GM18519 (cell line): ENCODE results near the gene CCDC136.

Experiments
- ATAC-seq: cut with Tn5 transposase; IDR thresholded peaks from one replicate; pipeline ENCODE4 v1.9.1; 2021; ENCODE audit warnings: mild to moderate bottlenecking, moderate library complexity; ENCODE audit not compliant: unreplicated experiment, low FRiP score

CCDC136 gene

DNA sequence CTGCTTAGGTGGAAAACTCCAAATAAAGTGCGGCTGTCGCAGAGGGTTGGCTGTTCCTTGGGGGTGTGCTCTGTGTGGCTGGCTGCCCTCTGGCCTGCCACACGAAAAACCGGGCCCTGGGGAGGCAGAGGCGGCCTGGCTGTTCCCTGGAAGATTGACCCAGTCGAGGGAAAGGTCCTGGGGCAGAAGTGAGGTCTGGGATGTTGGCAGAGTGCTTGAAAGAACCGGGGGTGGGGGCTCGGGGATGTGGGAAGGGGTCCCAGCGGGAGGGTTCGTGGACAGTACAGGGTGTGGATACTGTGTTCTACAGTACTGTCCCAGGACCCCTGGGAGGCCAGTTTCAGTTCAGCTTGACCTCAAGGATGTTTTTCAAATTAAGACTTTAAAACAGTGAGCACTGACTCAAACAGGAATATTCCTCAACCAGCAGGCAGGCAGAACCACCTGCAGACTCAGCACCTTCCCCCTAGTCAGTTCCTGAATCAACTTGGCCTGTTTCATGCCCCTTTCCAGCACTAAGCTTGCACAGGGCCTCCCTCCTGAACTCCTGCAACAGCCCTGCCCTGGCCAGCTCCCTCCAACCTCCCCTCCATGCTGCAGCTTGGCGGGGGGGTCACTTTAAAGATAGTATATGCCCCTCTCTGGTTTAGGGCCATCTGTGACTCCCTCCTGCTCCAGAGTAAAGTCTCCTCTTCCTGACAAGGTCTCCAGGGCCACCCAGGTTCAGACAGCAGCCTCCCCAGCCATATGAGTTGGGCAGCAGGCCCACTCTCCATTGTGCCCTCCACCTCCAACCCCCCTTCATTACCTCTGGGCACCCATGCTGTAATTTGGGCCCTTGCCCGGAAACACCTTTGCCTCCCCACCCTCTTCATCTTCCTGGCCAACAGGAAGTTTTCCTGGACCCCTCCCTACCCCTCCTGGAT lies 67.7 kb downstream of the CCDC136 start:
- no peak for ATAC-seq

DNA sequence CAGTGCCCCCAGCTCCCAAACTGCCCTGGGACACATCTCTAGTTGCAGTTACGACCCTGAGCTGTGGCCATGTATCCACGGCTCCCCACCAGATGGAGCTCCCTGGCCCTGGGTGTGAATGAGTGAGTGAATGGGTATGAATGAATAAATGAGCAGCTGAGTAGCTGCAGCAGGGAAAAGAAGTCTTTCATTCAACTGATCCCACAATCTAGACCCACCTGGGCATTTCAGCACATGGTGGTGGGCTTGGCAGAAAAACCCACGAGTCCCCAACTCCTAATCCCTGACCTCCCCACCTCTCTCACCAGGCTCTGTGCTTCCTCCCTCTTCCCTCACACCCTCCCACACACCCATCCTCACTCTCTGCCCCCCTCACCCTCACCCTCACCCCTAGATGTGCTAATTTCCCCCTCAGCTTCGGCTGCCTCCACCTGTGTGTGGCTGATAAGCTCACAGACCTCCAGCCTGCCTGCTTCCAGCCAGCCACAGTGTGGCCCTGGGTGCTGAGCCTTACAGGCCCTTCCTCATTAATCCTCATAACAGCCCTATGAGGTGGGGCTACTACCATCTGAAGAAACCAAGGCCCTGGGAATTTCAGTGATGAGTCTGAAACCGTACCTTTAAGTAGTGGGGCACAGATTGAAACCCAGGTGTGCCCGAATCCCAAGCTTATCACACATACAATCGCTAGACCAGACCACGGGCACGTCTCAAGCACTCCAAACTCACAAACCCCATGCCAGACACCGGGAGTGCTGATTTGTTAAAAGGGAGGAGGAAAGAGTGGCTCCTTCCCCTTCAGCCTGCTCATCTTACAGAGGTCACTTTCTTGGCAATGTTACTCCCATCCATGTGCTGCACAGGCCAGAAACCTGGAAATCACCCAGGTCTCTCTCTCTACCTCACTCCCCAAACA lies 68.6 kb downstream of the CCDC136 start:
- ATAC-seq: no peak

DNA sequence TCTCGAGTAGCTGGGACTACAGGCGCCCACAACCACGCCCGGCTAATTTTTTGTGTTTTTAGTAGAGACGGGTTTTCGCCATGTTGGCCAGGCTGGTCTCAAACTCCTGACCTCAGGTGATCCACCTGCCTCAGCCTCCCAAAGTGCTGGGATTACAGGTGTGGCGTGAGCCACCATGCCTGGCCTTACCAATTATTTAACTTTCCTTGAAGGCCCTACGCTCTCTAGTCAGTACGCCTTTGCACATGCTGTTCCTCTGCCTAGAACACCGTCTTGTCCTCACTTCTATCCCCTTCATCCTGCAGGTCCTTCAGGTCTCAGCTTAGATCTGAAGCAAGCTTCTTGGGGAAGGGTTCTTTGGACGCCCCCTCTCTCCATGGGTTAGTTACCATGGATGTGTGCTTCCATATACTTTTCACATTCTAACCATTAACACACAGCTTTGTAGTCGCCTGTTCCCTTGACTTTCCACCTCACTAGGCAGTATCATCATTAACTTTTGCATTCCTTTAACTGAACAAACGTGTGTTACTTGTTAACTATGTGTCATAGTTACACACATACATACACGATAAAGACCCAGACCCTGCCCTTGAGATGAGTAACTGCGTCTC lies 70.3 kb downstream of the CCDC136 start:
- no peak for ATAC-seq

DNA sequence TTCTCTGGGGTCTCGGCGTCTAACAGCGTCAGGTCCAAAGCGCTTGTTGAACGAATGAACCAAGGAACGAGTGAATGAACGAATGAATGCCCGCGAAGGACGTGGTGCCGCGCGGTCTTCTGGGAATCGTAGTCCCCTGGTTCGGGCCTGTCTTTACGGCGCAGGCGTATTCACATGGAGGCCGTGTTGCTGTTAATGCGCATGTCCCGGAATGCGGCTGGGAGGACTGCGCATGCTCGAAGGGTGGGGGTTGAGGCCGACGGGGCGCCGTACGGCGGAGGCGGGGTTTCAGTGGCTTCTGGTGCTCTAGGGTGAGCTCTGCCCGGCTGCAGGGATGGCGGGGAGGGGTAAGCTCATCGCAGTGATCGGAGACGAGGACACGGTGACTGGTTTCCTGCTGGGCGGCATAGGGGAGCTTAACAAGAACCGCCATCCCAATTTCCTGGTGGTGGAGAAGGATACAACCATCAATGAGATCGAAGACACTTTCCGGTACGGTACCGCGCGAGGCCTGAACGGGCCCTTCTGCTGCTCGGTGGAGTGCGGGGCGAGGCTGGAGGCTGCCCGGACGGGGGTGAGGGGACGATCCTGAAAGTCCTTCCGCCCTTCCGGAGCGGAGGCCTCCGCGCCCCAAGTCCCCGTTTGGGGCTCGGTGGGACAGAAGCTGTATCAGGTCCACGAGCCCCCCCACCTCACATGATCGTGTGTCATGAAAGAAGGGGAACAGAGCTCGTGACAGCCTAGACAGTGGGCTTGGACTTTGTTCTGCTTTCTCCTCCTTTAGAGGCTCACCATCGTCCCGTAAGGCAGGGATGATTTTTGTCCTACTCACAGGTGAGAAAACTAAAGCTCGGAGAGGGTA lies 71.0 kb downstream of the CCDC136 start, which contains the start of gene ATP6V1F:
Gene ATP6V1F, plus strand, starts transcription at position 286 of the 862 bp plus-strand sequence. Its CDS starts 49 bp downstream, at position 335.
- peak; percentile 63 for ATAC-seq

DNA sequence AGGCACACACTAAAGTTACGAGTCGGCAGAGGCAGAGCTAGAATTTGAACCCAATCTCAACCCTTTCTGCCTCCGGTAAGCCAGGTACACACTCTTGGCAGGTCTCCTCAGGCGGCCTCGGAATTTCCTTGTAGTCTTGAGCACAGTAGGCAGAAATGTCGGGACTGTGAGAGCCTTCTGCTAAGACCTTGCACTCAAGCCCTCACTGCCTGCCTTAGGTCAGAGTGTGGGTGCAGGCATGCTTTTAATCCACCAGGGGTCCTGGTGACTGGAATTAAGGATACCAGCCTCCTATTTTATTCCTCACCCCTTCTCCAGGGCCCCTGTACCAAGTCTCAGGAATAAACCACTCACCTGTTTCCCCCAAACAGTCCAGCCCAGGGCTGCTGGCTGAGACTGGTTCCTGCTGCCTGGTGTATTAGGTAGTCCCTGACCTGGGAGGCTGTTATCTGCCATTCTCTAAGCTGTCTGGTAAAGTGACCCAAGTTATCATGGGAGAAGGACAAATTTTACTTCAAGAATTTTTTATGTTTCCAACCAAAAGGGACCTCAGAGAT lies 71.7 kb downstream of the CCDC136 start:
- ATAC-seq: no peak

DNA sequence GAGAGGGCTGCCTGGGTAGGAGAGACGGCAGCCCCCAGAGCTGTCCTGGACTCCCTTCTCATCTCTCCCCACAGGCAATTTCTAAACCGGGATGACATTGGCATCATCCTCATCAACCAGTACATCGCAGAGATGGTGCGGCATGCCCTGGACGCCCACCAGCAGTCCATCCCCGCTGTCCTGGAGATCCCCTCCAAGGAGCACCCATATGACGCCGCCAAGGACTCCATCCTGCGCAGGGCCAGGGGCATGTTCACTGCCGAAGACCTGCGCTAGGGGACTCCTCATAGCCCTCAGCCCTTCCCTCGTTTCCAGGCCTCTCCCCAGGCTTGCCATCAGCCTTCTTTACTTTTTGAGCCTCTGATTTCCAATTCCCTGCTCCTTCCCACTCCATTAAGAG lies 73.5 kb downstream of the CCDC136 start:
- no peak for ATAC-seq

DNA sequence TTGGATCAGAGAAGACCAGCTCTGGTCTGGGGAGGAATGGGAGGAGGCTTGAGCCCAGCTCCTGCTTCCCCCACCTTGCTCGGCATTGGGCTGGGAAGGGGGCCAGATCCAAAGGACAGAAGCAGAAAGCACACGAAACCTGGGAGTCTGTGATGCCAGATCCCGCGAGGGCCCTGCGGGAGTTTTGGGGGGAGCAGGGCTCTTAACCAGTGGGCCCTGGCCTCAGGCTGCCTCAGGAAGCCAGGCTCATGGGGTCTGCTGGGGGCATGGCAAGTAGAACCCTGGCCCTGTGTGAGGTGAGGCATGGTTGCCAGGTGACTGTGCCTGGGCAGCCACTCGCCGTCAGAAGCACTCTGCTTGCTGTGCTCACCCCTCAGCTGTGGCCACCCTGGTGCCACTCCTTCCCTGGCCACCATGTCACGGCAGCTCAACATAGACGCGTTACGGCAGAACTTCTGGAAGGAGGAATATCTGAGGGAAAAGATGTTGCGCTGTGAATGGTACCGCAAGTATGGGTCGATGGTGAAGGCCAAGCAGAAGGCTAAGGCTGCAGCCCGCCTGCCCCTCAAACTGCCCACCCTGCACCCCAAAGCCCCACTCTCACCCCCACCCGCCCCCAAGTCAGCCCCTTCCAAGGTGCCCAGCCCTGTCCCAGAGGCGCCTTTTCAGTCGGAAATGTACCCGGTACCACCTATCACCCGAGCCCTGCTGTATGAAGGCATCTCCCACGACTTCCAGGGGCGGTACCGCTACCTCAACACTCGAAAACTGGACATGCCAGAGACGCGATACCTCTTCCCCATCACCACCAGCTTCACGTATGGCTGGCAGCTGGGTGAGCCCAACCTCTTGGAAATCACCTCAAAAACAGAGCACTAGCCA lies 74.5 kb downstream of the CCDC136 start:
- no peak for ATAC-seq

DNA sequence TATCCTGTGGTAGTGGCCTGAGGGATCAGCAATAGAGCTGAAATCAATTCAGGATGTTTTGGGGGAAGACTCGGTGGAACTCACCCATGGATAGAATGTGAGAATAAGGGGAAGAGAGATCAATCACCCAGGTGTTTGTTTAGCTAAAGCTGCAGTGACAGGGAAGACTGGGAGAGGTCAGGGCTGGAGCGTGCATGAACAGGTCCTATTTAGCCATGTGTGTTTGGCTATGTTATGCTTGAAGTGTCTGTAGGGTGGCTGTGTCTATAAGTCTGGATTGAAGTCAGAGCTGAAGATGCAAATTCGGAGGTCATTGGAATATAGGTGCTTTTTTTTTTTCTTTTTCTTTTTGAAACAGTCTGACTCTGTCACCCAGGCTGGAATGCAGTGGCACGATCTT lies 75.5 kb downstream of the CCDC136 start:
- ATAC-seq: no peak

DNA sequence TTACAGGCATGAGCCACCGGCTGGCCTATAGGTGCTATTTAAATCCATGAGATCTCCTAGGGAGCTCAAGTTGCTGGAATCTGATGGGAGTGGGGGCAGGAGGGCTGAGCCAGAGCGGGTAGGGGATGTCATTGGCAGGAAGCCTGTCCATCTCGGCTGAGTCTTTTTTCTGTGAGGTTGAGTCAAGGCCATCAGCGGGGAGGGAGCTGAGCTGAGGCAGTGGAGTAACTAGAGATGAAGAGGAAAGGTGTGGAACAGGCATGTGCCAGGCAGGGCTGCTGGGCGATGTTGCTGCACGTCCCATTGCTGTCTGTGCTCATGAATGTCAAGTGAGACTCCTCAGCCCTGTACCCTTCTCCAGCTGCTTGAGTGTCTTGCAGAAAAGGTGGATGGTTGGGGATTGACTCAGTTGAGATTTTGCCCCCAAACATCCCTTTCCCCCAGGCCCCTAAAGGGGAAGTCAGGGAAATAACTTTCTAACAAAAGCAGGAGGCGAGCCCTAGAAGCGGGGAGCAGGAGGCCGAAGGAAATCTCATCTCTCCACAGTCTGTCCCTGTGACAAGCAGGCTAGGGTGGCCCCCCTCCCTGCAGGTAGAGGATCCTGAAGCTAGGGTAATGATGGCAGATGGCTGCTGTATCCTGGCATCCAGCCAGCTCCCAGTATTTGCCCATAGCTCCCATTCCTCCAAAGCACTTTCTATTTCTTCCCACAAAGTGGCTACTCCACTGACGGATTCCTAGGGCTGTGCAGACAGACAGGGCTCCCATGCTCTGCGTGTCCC lies 76.3 kb downstream of the CCDC136 start:
- ATAC-seq: no peak

DNA sequence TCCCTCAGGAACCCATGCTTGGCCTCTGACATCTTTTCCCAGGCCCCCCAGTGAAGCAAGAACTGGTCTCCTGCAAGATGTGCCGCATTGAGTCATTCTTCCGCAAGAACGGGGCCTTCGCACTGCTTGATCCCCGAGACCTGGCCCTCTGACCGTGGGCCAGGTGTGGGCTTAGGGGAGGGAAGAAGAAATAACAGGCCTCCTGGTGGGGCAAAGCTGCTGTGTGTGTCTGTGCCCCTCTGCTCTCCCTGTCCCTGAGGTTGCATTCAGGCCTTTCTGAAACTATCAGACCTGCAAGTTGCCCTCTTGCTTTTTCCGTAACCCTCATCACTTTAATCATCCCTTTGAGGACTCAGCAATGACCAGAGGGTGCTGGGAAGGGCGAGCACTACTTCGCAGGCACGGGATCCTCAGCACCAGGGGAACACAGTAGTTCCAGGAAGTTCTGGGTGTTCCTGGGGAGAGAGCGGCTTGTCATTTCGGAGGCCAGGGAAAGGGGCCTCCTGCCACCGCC lies 76.9 kb downstream of the CCDC136 start:
- no peak for ATAC-seq

DNA sequence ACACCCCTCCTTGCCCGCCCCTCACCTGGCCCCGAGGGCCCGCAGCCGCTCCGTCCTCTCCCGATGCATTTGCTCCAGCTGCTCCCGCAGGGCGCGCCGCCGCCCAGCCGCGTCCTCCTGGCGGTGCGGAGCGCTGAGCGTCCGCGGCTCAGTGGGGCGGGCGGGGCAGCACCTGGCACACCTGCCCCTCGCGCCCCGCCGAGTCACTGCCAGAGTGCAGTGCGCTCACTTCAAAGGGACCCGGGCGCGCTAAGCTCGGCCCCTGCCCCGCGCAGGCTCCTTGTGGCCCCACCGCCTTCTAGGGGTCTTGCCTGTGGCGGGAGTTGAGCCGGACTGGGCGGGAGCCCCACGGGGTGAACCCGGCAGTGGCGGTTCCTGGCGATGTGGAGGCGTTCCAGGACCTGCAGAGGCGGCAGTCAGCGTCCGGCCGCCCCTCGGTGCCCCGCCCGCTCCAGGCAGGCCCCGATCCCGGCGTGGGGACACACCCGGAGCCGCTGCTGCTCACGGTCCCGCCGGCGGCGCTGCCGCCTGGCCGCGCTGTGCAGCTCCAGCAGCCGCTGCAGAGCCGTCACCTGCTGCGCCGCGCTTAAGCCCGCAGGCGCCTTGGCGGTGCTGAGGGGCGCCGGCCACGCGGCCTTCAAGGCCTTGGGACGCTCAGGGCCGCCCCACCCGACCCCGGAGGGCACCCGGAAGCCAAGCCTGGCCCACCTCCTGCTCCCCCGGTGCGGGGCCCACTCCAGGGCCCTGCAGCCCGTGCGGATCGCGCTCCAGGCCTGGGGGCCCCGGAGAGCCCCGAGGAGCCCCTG lies 77.6 kb downstream of the CCDC136 start:
- ATAC-seq: peak; percentile 44

DNA sequence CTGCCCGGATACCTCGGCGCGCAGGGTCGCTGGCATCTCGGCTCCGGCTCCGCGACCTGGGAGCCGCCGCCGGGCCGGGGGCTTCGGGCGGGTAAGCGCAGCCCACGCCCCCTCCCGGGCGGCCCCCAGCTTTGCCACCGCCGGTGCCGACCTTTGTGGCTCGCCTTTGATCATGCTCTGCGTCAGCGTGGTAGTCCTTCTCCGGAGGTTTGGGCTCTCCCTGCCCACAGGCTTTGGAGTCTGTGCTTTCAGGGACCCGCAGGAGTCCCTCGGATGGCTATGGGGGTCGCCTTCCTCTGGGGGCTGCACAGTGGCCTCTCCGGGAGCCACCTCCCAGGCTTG lies 78.1 kb downstream of the CCDC136 start:
- no peak for ATAC-seq

DNA sequence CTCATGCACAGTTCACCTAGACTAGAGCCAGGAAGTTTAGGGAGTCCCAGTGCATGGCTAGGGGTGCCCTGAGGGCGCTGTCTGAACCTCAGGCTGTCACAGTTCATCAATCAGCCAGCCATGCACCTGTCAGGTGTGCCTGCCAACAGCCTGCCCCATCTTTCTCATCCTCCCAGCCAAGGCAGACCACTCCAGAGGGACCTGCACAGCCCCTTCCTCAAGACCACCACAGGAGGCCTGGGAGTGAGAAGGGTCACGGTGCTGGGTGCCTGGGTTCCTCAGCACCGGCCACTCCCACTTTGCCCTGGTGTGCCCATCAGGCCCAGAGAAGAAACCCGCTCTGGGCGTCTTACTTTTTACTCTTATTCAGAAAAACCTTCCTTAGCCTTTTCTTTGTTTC lies 79.3 kb downstream of the CCDC136 start:
- no peak for ATAC-seq
